Measurements from ENCODE around the gene C1RL. TPM values are rescaled to one million over a fixed set of nuclear protein-coding genes. Genes with fewer than 3 reads are reported as not detected.

The C1RL gene
- polyA plus RNA-seq, 2 of the 4 experiments (the other 2 are of a cell fraction), result 25.2 to 30.4 TPM

DNA sequence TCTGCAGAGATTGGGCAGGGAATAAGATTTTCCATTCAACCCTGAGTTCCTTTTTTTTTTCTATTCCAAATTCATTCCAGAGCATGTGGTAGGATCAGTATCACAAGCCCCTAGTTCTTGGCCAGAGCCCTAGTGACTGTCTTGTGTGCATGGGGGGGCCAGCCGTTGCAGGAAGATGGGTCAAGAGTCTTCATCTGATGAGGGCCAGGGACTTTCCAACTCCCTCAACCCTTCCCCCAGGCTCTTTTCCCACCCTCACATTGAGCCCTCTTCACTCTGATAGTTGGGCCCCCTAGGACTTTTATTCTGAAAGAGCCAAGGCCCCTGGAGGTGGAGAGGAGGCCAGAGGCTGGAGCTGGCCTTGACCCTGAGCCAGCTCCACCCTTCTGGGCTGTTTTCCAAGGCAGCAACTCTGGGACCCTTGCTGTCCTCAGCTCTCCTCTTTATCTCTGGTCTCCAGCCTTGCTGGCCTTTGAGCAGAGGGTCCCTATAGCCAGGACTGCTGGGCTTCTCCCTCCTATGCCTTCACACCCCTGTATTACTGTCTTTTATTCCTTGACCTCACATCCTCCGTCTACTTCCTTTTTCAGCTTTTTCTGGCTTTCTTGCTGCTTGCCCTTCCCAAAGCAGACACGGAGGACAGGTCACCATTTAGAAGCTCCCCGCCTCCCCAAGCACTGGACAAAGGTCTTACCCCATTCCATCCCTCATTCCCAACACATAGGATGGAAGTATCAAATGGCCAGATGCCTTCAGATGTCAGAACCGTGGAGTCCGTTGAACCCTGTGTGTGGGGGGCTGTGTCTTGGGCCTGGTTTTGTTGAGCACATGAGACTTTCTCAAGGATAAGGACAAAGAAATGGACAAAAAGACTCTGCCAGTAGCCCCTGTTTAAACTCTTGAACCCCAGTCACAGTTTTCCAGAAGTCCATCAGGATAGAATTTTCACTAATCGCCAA is 14.1 kb upstream of the C1RL start:
- H3K27ac ChIP-seq, result no peak overlapping the region
- H3K9me3 ChIP-seq, result no peaks in the 10 kb centered on the region
- H3K4me2 ChIP-seq, result no peak overlapping the region
- H3K4me1 ChIP-seq, result no peaks in the 10 kb centered on the region
- CTCF ChIA-PET, result interaction anchor here (0.9 to 5.8 kb wide), 8 partner anchors 10 to 65 kb away, joined by 3 to 35 read pairs (median 4); partner anchors contain the start of gene C1RL
- POLR2A ChIA-PET, result no interaction called here
- ATAC-seq (no peak), DNase-seq (ENCODE audit: low read depth in 1 of 2, low spot score in 1 of 2) (no peak), FAIRE-seq (no peak)
- no peak for TF ChIP-seq NFE2L2 (conservative IDR thresholded peaks at IDR 0.05; ENCODE audit: low read length)
- no peak for TF ChIP-seq FOSB (CRISPR knock-in tag; IDR thresholded peaks at IDR 0.05)
- TF ChIP-seq, protein P1, sequence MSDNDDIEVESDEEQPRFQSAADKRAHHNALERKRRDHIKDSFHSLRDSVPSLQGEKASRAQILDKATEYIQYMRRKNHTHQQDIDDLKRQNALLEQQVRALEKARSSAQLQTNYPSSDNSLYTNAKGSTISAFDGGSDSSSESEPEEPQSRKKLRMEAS (IDR thresholded peaks at IDR 0.05), result no peak
- TF ChIP-seq, protein P2, sequence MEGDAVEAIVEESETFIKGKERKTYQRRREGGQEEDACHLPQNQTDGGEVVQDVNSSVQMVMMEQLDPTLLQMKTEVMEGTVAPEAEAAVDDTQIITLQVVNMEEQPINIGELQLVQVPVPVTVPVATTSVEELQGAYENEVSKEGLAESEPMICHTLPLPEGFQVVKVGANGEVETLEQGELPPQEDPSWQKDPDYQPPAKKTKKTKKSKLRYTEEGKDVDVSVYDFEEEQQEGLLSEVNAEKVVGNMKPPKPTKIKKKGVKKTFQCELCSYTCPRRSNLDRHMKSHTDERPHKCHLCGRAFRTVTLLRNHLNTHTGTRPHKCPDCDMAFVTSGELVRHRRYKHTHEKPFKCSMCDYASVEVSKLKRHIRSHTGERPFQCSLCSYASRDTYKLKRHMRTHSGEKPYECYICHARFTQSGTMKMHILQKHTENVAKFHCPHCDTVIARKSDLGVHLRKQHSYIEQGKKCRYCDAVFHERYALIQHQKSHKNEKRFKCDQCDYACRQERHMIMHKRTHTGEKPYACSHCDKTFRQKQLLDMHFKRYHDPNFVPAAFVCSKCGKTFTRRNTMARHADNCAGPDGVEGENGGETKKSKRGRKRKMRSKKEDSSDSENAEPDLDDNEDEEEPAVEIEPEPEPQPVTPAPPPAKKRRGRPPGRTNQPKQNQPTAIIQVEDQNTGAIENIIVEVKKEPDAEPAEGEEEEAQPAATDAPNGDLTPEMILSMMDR (IDR thresholded peaks at IDR 0.05), result no peak
- TF ChIP-seq EHMT2 (IDR thresholded peaks at IDR 0.05; ENCODE audit: low read depth), result no peak
- TF ChIP-seq RNF2 (IDR thresholded peaks at IDR 0.05; ENCODE audit: borderline replicate concordance, low read depth), result no peak
- TF ChIP-seq ZSCAN20 (CRISPR knock-in tag; IDR thresholded peaks at IDR 0.05), result no peak
- no peak overlapping the region for H3K4me3 ChIP-seq
- WGBS (ENCODE audit: missing lambda C conversion rate), result 83% methylated on average over 7 of the region's 7 CpGs

DNA sequence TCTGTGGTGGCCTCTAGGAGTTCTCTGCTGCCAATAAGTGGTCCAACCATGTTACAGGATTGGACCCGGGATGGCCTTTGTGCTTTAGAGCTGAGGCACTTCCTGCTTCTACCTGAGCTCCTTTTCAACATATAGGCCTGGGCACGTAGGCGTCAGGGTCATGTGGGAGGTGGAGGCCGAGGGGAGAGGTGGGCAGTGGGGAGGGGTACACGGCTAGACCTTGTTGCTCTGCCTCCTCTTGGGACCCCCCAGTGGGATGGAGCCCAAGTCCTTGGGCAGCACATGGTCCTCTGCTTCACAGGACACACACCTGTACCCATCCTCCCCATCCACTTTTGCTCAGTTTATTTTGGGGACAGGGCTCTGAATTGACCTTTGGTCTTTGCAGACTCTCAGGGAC is 12.3 kb upstream of the C1RL start:
- Histone ChIP-seq H3K4me1 (no peaks in the 10 kb centered on the region), H3K4me2 (no peak overlapping the region), H3K9me3 (no peaks in the 10 kb centered on the region), H3K4me3 (no peak overlapping the region), H3K27ac (no peak overlapping the region)
- TF ChIP-seq KDM5A (IDR thresholded peaks at IDR 0.05), result no peak
- TF ChIP-seq, protein P3, sequence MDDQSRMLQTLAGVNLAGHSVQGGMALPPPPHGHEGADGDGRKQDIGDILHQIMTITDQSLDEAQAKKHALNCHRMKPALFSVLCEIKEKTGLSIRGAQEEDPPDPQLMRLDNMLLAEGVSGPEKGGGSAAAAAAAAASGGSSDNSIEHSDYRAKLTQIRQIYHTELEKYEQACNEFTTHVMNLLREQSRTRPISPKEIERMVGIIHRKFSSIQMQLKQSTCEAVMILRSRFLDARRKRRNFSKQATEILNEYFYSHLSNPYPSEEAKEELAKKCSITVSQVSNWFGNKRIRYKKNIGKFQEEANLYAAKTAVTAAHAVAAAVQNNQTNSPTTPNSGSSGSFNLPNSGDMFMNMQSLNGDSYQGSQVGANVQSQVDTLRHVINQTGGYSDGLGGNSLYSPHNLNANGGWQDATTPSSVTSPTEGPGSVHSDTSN (IDR thresholded peaks at IDR 0.05), result no peak
- no peak for TF ChIP-seq SMC3 (IDR thresholded peaks at IDR 0.05)
- TF ChIP-seq, protein P4, sequence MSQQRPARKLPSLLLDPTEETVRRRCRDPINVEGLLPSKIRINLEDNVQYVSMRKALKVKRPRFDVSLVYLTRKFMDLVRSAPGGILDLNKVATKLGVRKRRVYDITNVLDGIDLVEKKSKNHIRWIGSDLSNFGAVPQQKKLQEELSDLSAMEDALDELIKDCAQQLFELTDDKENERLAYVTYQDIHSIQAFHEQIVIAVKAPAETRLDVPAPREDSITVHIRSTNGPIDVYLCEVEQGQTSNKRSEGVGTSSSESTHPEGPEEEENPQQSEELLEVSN (IDR thresholded peaks at IDR 0.05; ENCODE audit: borderline replicate concordance, low read depth), result no peak
- no peak for TF ChIP-seq SREBF2 (IDR thresholded peaks at IDR 0.05)
- TF ChIP-seq, protein P1 (IDR thresholded peaks at IDR 0.05), result no peak
- TF ChIP-seq GATA3 (IDR thresholded peaks at IDR 0.05; ENCODE audit: borderline replicate concordance), result no peak
- no peak for TF ChIP-seq FOSL2 (IDR thresholded peaks at IDR 0.05)
- TF ChIP-seq FOSL2 (CRISPR knock-in tag; IDR thresholded peaks at IDR 0.05), result no peak
- TF ChIP-seq EHMT2 (IDR thresholded peaks at IDR 0.05; ENCODE audit: low read depth), result no peak
- ChIA-PET POLR2A (no interaction called here), CTCF (interaction anchor here (1.0 to 5.8 kb wide), 5 partner anchors 8 to 82 kb away, joined by 3 to 35 read pairs (median 4); partner anchors contain the start of gene C1RL)
- FAIRE-seq (no peak), DNase-seq (ENCODE audit: low read depth in 1 of 2, low spot score in 1 of 2) (no peak), ATAC-seq (no peak)
- 81% methylated on average over 5 of the region's 5 CpGs for WGBS (ENCODE audit: missing lambda C conversion rate)

DNA sequence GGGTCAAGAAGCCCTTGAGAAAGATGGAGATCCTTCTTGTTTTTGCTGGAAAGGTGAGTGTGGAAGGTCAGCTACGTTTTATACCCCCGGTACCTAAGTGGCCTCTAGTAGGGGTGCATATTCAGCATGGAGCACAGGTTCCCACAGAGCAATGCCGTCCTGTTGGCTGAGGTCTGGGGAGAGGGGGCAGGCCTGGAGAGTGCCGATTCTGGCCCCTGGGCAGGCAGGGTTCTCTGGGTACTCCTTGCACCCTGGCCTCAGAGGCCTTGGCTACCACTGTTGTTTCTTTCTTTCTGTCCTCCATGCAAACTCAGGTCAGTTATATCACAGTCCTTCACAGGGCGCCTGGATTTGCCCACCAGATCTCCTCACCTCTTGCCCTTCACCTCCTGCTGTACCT is 11.2 kb upstream of the C1RL start:
- TF ChIP-seq, protein P5, sequence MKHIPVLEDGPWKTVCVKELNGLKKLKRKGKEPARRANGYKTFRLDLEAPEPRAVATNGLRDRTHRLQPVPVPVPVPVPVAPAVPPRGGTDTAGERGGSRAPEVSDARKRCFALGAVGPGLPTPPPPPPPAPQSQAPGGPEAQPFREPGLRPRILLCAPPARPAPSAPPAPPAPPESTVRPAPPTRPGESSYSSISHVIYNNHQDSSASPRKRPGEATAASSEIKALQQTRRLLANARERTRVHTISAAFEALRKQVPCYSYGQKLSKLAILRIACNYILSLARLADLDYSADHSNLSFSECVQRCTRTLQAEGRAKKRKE (CRISPR knock-in tag; IDR thresholded peaks at IDR 0.05; ENCODE audit: low read depth), result no peak
- no peak for TF ChIP-seq KDM5A (IDR thresholded peaks at IDR 0.05)
- no peak for DNase-seq (ENCODE audit: low read depth in 1 of 2, low spot score in 1 of 2)
- POLR2A ChIA-PET, result no interaction called here
- CTCF ChIA-PET, result interaction anchor here (1.4 to 4.7 kb wide), 3 partner anchors 11 to 60 kb away, joined by 4 to 25 read pairs (median 5); partner anchors contain the start of genes C1RL and C1S
- no peak overlapping the region for H3K27ac ChIP-seq
- H3K4me3 ChIP-seq, result no peak overlapping the region
- no peak overlapping the region for H3K4me2 ChIP-seq
- no peaks in the 10 kb centered on the region for H3K9me3 ChIP-seq
- 84% methylated on average over 5 of the region's 5 CpGs for WGBS (ENCODE audit: missing lambda C conversion rate)
- no peaks in the 10 kb centered on the region for H3K4me1 ChIP-seq
- no peak for ATAC-seq
- no peak for FAIRE-seq
